K562 (cell line): Measurements from ENCODE around the gene LGALS12. TPM values are rescaled to one million over a fixed set of nuclear protein-coding genes. Genes with fewer than 3 reads are reported as not detected.

Source experiments
- ATAC-seq: fragments of 200-7000 bp; cut with Tn5 transposase; 3 replicates; pipeline ENCODE4 v1.9.1; 2020; ENCODE audit warnings: moderate library complexity
- BruUV-seq: library from RNA; stranded (reverse); fragments of 400-500 nt; replicated peaks from 2 replicates; lab custom pipeline; 2021; lab: Mats Ljungman, UMichigan
- CTCF ChIA-PET: fragments of 300-600 bp; formaldehyde crosslinking; extraction: SDS; loops from one replicate; lab custom pipeline; 2021; ENCODE audit warnings: low intra/inter-chr PET ratio; lab: Yijun Ruan, JAX
- POLR2A ChIA-PET: fragments of 300-600, 350-650 bp; sonication (Branson Sonifier 250); formaldehyde crosslinking; extraction: SDS; loops from one replicate; lab custom pipeline; 2021; ENCODE audit warnings: antibody characterized with exemption, inconsistent platforms; lab: Yijun Ruan, JAX
- DNase-seq, 4 experiments: peaks; one replicate each; pipeline versions ENCODE4 v3.0.0 to v3.0.0-alpha.2; 2011 to 2018; ENCODE audit warnings: low spot score in 3 of 4, mixed read lengths in 3 of 4; ENCODE audit errors: extremely low read depth in 1 of 4
- FAIRE-seq: peaks from 2 replicates; lab custom pipeline; 2011; peaks lifted over from hg19 to GRCh38; lab: Jason Lieb, UNC
- H2AFZ ChIP-seq: 2 replicates; pipeline ENCODE4 v1.6.0; 2011; ENCODE audit warnings: low read depth, low read length, control low read depth, inconsistent platforms
- H3K27ac ChIP-seq: fragments of 200-600 bp; 3 replicates; pipeline ENCODE4 v1.8.0; 2011; ENCODE audit warnings: low read depth, mild to moderate bottlenecking, control low read depth, inconsistent platforms, low read length, moderate library complexity, mixed read lengths; ENCODE audit errors: extremely low read depth
- H3K27me3 ChIP-seq, 2 experiments: fragments of 300-600 bp in 1 of 2; 2 replicates in 1 of 2; 3 replicates in 1 of 2; pipeline versions ENCODE4 v1.6.0 to v1.8.0; 2011; ENCODE audit warnings: inconsistent platforms in 2 of 2, low read length in 2 of 2, mild to moderate bottlenecking in 1 of 2, mixed read lengths in 1 of 2, moderate library complexity in 1 of 2; ENCODE audit not compliant: control insufficient read depth in 2 of 2, insufficient read depth in 2 of 2
- H3K36me3 ChIP-seq: fragments of 300-600 bp; 3 replicates; pipeline ENCODE4 v1.8.0; 2011; ENCODE audit warnings: mild to moderate bottlenecking, low read length, inconsistent platforms; ENCODE audit not compliant: control insufficient read depth, insufficient read depth
- H3K4me1 ChIP-seq, 2 experiments: fragments of 200-600 bp in 1 of 2; replicated peaks in 1 of 2; 2 replicates in 1 of 2; 3 replicates in 1 of 2; pipeline versions ENCODE4 v1.5.1 to v1.8.0; 2011; ENCODE audit warnings: inconsistent platforms in 2 of 2, low read length in 2 of 2, mild to moderate bottlenecking in 1 of 2, mixed read lengths in 1 of 2, moderate library complexity in 1 of 2; ENCODE audit not compliant: control insufficient read depth in 2 of 2, insufficient read depth in 2 of 2
- H3K4me2 ChIP-seq: 2 replicates; pipeline ENCODE4 v1.6.1; 2011; ENCODE audit warnings: low read length, control low read depth, inconsistent platforms, mixed read lengths; ENCODE audit not compliant: insufficient read depth
- H3K4me3 ChIP-seq: fragments of 200-600 bp; sonication (generic), shearing (Covaris generic); 2 replicates; pipeline ENCODE4 v1.5.1; 2016; ENCODE audit warnings: control low read depth, inconsistent platforms
- H3K79me2 ChIP-seq: fragments of 200-600 bp; 3 replicates; pipeline ENCODE4 v1.8.0; 2011; ENCODE audit warnings: low read length, inconsistent platforms; ENCODE audit not compliant: control insufficient read depth, insufficient read depth
- H3K9ac ChIP-seq, 2 experiments: 2 replicates each; pipeline versions ENCODE4 v1.6.0 to v1.6.1; 2011; ENCODE audit warnings: low read depth in 2 of 2, low read length in 2 of 2, control low read depth in 1 of 2, inconsistent platforms in 1 of 2, mild to moderate bottlenecking in 1 of 2, mixed read lengths in 1 of 2; ENCODE audit not compliant: insufficient read depth in 1 of 2
- H3K9me1 ChIP-seq: one replicate; pipeline ENCODE4 v1.6.0; 2011; ENCODE audit warnings: inconsistent platforms, mild to moderate bottlenecking, low read length, moderate library complexity; ENCODE audit not compliant: control insufficient read depth, insufficient read depth
- H3K9me3 ChIP-seq: replicated peaks from 2 replicates; pipeline ENCODE4 v1.5.1; 2011; ENCODE audit warnings: low read depth, low read length, inconsistent platforms; ENCODE audit not compliant: control insufficient read depth, insufficient read depth
- H4K20me1 ChIP-seq: replicated peaks from 2 replicates; pipeline ENCODE4 v1.6.1; 2011; ENCODE audit warnings: low read length, inconsistent platforms, mixed read lengths; ENCODE audit not compliant: control insufficient read depth, insufficient read depth
- CBX5 ChIP-seq: IDR thresholded peaks from 2 replicates; pipeline ENCODE4 v1.6.1; 2014; ENCODE audit warnings: low read depth, borderline replicate concordance
- DMBX1 ChIP-seq: fragments of 250-450 bp; sonication (Bioruptor Pico); IDR thresholded peaks from 2 replicates; pipeline ENCODE4 v1.8.0; 2022; ENCODE audit warnings: inconsistent platforms, mild to moderate bottlenecking, moderate library complexity, borderline replicate concordance
- HDAC6 ChIP-seq: IDR thresholded peaks from 2 replicates; pipeline ENCODE4 v1.6.1; 2012; ENCODE audit warnings: low read depth, mild to moderate bottlenecking, control low read depth, inconsistent platforms, low read length, moderate library complexity
- LCOR ChIP-seq: sonication (generic); formaldehyde crosslinking; IDR thresholded peaks from 2 replicates; pipeline ENCODE4 v1.8.0; 2022; ENCODE audit warnings: mild to moderate bottlenecking, missing genetic modification reagents
- MAX ChIP-seq: sonication (generic); formaldehyde crosslinking; IDR thresholded peaks from 2 replicates; pipeline ENCODE4 v1.9.0; 2022; ENCODE audit warnings: mild to moderate bottlenecking, missing genetic modification reagents
- NFRKB ChIP-seq: fragments of 450-650 bp; IDR thresholded peaks from 2 replicates; pipeline ENCODE4 v1.6.1; 2016; ENCODE audit warnings: low read depth
- RBM14 ChIP-seq: fragments of 200-400 bp; formaldehyde crosslinking; IDR thresholded peaks from 2 replicates; pipeline ENCODE4 v1.6.1; 2018; ENCODE audit warnings: low read depth, mild to moderate bottlenecking, low read length, moderate library complexity, borderline replicate concordance; ENCODE audit not compliant: insufficient read depth
- RFX1 ChIP-seq: fragments of 450-650 bp; IDR thresholded peaks from 2 replicates; pipeline ENCODE4 v1.6.1; 2016; ENCODE audit warnings: mild to moderate bottlenecking, moderate library complexity
- SPI1 ChIP-seq: IDR thresholded peaks from 2 replicates; pipeline ENCODE4 v1.6.1; 2011; ENCODE audit warnings: low read depth, low read length, control low read depth, borderline replicate concordance
- TRIM28 ChIP-seq: fragments of 450-650 bp; IDR thresholded peaks from 2 replicates; pipeline ENCODE4 v1.6.1; 2017
- ZBTB2 ChIP-seq: fragments of 450-650 bp; IDR thresholded peaks from 2 replicates; pipeline ENCODE4 v1.6.1; 2016; ENCODE audit warnings: antibody characterized with exemption
- ZNF133 ChIP-seq: fragments of 250-450 bp; sonication (Bioruptor Pico); IDR thresholded peaks from 2 replicates; pipeline ENCODE4 v1.4.0; 2020; ENCODE audit warnings: mild to moderate bottlenecking
- ZNF134 ChIP-seq: fragments of 250-450 bp; sonication (Bioruptor Pico); conservative IDR thresholded peaks from 2 replicates; pipeline ENCODE4 v1.4.0; 2020
- ZNF212 ChIP-seq: fragments of 450-650 bp; formaldehyde crosslinking; IDR thresholded peaks from 2 replicates; pipeline ENCODE4 v1.4.0; 2020; ENCODE audit warnings: mild to moderate bottlenecking
- ZNF239 ChIP-seq: fragments of 250-450 bp; sonication (Bioruptor Pico); IDR thresholded peaks from 2 replicates; pipeline ENCODE4 v1.4.0; 2020; ENCODE audit warnings: mild to moderate bottlenecking
- ZNF263 ChIP-seq: sonication (generic); formaldehyde crosslinking; IDR thresholded peaks from 2 replicates; pipeline ENCODE4 v1.8.0; 2022; ENCODE audit warnings: mild to moderate bottlenecking, missing genetic modification reagents, borderline replicate concordance
- ZNF282 ChIP-seq: sonication (generic); formaldehyde crosslinking; IDR thresholded peaks from 2 replicates; pipeline ENCODE4 v1.8.1; 2023; ENCODE audit warnings: missing genetic modification reagents
- WGBS: fragments of 100-300 bp; shearing (Covaris generic); methylation state at CpG from one replicate; pipeline ENCODE4 v1.1.6; 2016; ENCODE audit warnings: low coverage, mixed read lengths; ENCODE audit not compliant: insufficient coverage; ENCODE audit errors: missing lambda C conversion rate; 5-methylcytosine and 5-hydroxymethylcytosine counted together
- in situ Hi-C: fragments of 300-500 bp; cut with MboI; formaldehyde crosslinking; loops from 4 replicates; pipeline ENCODE4 v1.15.0; 2018; ENCODE audit warnings: inconsistent platforms, mixed read lengths
- intact Hi-C: fragments of 100-400 bp; cut with micrococcal nuclease; formaldehyde crosslinking; loops from 2 replicates; pipeline ENCODE4 v1.14.2; 2022
- polyA plus RNA-seq, 8 experiments: library from polyadenylated mRNA; depleted of rRNA in 4 of 8; stranded (reverse) in 5 of 8; unstranded in 3 of 8; fragments of >200 nt; fragmentation: Nextera tagmentation in 2 of 8; fragmentation: Illumina TruSeq in 1 of 8; extraction: Ambion mirVana in 2 of 8; extraction: Trizol in 1 of 8; gene quantifications; 2 replicates each; pipeline versions ENCODE4 v1.2.1 to v1.2.3, GENCODE V29; 2011 to 2014; ENCODE audit warnings: inconsistent platforms in 1 of 8, missing spikeins in 1 of 8
- total RNA-seq, 7 experiments: library from RNA; depleted of rRNA in 6 of 7; stranded (reverse); fragments of >200 nt in 6 of 7; fragmentation: Illumina TruSeq in 2 of 7; extraction: Trizol in 2 of 7; gene quantifications; 2 replicates each; pipeline versions ENCODE4 v1.2.1 to v1.2.3, GENCODE V29; 2011 to 2021; ENCODE audit warnings: low replicate concordance in 1 of 7
- TF ChIP-seq, protein P1 (sequence below): fragments of 450-650 bp; IDR thresholded peaks from 2 replicates; pipeline ENCODE4 v1.6.1; 2018; ENCODE audit warnings: mild to moderate bottlenecking, low read depth; ENCODE audit not compliant: partially characterized antibody
- TF ChIP-seq, protein P2 (sequence below): IDR thresholded peaks from 2 replicates; pipeline ENCODE4 v1.6.1; 2012; ENCODE audit warnings: low read depth, low read length, improper control_type of control experiment, borderline replicate concordance

LGALS12 gene
- total and polyA plus RNA-seq, 9 of the 15 experiments (the other 6 are each of a cell fraction or from before 2014, with no cell fraction given), result 0.66 to 8.0 (median 5.0) TPM

DNA sequence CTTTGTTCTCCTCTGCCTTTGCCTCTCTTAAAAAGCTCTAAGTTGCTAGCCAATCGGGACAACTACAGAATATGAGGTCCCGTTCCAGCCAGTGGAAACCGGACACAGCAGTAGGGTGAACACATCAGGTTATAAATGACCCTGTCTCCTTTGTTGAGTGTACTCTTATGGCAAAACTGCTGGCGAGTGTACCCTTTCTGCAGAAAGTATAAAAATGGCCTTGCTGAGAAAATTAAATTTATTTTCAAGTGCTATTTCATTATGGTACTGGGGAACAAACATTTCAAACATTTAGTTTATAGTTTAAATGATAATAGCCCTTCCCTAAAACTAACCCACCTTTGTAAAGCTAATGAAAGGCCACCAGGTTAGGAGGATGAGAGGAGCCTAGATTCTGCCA lies 6.0 kb upstream of the LGALS12 start:
- Histone ChIP-seq H4K20me1 (no peaks in the 10 kb centered on the region), H2AFZ (no peak overlapping the region), H3K9me3 (peaks cover 4% of the 10 kb centered on the region; the same call in 1 of the 2 replicates), H3K27ac (no peak overlapping the region), H3K4me3 (no peak overlapping the region), H3K79me2 (no peaks in the 10 kb centered on the region), H3K9ac (no peak overlapping the region), H3K27me3 (no peaks in the 10 kb centered on the region), H3K9me1 (no peaks in the 10 kb centered on the region), H3K4me1 (peaks cover 13 to 30% of the 10 kb centered on the region in 2 experiments; a peak in 4 of 5 replicates), H3K4me2 (no peak overlapping the region), H3K36me3 (no peaks in the 10 kb centered on the region)
- ATAC-seq (no peak), DNase-seq (no peak), FAIRE-seq (no peak)
- 27% methylated on average over 4 of the region's 4 CpGs for WGBS
- intact Hi-C loops, result no loop called here
- in situ Hi-C loops, result no loop called here
- CTCF ChIA-PET, result interaction anchor here (0.6 kb wide), 1 partner anchor 184 kb away, joined by 6 read pairs; no protein-coding TSS in a partner anchor
- no TSS peak for BruUV-seq
- POLR2A ChIA-PET, result no interaction called here
- no peak for TF ChIP-seq ZNF263 (CRISPR knock-in tag)
- TF ChIP-seq ZNF212 (CRISPR knock-in tag), result no peak
- TF ChIP-seq RBM14, result no peak
- TF ChIP-seq NFRKB, result no peak
- no peak for TF ChIP-seq DMBX1 (CRISPR knock-in tag)
- no peak for TF ChIP-seq MAX (CRISPR knock-in tag)
- TF ChIP-seq, protein P1, sequence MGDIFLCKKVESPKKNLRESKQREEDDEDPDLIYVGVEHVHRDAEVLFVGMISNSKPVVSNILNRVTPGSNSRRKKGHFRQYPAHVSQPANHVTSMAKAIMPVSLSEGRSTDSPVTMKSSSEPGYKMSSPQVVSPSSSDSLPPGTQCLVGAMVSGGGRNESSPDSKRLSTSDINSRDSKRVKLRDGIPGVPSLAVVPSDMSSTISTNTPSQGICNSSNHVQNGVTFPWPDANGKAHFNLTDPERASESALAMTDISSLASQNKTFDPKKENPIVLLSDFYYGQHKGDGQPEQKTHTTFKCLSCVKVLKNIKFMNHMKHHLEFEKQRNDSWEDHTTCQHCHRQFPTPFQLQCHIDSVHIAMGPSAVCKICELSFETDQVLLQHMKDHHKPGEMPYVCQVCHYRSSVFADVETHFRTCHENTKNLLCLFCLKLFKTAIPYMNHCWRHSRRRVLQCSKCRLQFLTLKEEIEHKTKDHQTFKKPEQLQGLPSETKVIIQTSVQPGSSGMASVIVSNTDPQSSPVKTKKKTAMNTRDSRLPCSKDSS, result peak; percentile 97
- no peak for TF ChIP-seq ZBTB2
- no peak for TF ChIP-seq ZNF133 (CRISPR knock-in tag)
- no peak for TF ChIP-seq SPI1
- peak; percentile 97 for TF ChIP-seq TRIM28
- no peak for TF ChIP-seq LCOR (CRISPR knock-in tag)
- TF ChIP-seq ZNF134 (CRISPR knock-in tag), result no peak
- TF ChIP-seq RFX1, result no peak
- TF ChIP-seq CBX5, result peak; percentile 73; the same call in 1 of the 2 replicates
- no peak for TF ChIP-seq ZNF282
- TF ChIP-seq, protein P2, sequence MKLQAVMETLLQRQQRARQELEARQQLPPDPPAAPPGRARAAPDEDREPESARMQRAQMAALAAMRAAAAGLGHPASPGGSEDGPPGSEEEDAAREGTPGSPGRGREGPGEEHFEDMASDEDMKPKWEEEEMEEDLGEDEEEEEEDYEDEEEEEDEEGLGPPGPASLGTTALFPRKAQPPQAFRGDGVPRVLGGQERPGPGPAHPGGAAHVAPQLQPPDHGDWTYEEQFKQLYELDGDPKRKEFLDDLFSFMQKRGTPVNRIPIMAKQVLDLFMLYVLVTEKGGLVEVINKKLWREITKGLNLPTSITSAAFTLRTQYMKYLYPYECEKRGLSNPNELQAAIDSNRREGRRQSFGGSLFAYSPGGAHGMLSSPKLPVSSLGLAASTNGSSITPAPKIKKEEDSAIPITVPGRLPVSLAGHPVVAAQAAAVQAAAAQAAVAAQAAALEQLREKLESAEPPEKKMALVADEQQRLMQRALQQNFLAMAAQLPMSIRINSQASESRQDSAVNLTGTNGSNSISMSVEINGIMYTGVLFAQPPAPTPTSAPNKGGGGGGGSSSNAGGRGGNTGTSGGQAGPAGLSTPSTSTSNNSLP, result no peak
- TF ChIP-seq ZNF239 (CRISPR knock-in tag), result no peak
- no peak for TF ChIP-seq HDAC6
